ENCODE data around the gene GC. TPM values are rescaled to one million over a fixed set of nuclear protein-coding genes. Genes with fewer than 3 reads are reported as not detected.

GC gene
- total and polyA plus RNA-seq, 2 of the 8 experiments (the other 6 are each of a cell fraction or from before 2014, with no cell fraction given), result 0.09 to 0.34 TPM

DNA sequence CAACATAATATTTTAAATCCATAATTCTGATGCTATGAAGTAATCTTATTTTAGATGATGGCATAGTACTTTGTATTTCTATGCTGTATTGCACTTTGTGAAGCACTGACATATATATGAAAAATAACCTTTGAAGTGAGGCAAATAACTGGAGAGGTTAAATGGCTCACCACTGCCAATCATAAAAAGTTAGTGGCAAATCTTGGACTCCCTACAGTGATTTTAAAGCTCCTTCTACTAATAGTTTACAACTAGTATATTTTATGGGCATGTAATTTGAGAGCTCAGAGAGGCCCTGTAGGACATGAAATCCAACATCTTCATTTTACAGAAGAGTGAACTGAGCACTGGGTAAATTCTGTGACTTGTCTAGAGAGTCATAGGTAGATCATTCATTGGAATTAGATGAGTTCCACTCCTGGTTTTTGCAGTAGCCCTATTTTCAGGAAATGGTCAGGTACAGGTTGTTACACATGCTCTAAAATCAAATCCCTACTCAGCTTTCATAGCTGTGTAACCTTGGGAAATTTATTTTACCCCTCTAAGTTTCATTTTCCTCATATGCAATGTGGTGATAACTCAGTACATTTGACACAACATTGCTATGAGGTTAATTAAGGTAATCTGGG is 804 bp upstream of the GC start (continued):
- TF ChIP-seq KDM1A (IDR thresholded peaks at IDR 0.05; ENCODE audit: borderline replicate concordance, low read length) (no peak), SP2 (IDR thresholded peaks at IDR 0.05; ENCODE audit: low read length) (no peak), PHF8 (conservative IDR thresholded peaks at IDR 0.05; ENCODE audit: low read depth, low read length) (no peak), GTF2F1 (IDR thresholded peaks at IDR 0.05; ENCODE audit: borderline replicate concordance, low read depth, low read length) (no peak)
- TF ChIP-seq, protein P1, sequence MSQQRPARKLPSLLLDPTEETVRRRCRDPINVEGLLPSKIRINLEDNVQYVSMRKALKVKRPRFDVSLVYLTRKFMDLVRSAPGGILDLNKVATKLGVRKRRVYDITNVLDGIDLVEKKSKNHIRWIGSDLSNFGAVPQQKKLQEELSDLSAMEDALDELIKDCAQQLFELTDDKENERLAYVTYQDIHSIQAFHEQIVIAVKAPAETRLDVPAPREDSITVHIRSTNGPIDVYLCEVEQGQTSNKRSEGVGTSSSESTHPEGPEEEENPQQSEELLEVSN (IDR thresholded peaks at IDR 0.05), result no peak

Data from H1 (cell line).